ENCODE measurements around the gene GPR45.

Gene GPR45

GRCh38 chr2:105255979-105256378, 14.4 kb downstream of the GPR45 start:
- no peak for DNase-seq

GRCh38 chr2:105256431-105257047, 15.0 kb downstream of the GPR45 start:
- DNase-seq, result no peak

- no peak for DNase-seq
Measured at GRCh38 chr2:105257981-105258380, 16.4 kb downstream of the GPR45 start.

GRCh38 chr2:105258835-105259350, 17.4 kb downstream of the GPR45 start:
- no peak for DNase-seq

GRCh38 chr2:105261061-105261460, 19.5 kb downstream of the GPR45 start:
- DNase-seq, result no peak

GRCh38 chr2:105262651-105263091, 21.1 kb downstream of the GPR45 start:
- DNase-seq, result no peak

- no peak for DNase-seq
Measured at GRCh38 chr2:105269426-105269825, 27.9 kb downstream of the GPR45 start.

GRCh38 chr2:105271393-105272045, 30.0 kb downstream of the GPR45 start:
- DNase-seq, result no peak

GRCh38 chr2:105272176-105272575, 30.6 kb downstream of the GPR45 start:
- no peak for DNase-seq

GRCh38 chr2:105274046-105274445, 32.5 kb downstream of the GPR45 start:
- DNase-seq, result no peak

GRCh38 chr2:105278654-105279053, 37.1 kb downstream of the GPR45 start:
- no peak for DNase-seq

GRCh38 chr2:105279126-105279525, 37.6 kb downstream of the GPR45 start:
- DNase-seq, result no peak

GRCh38 chr2:105280281-105280680, 38.7 kb downstream of the GPR45 start:
- DNase-seq, result no peak

- no peak for DNase-seq
Measured at GRCh38 chr2:105283532-105283931, 42.0 kb downstream of the GPR45 start.

GRCh38 chr2:105287692-105288091, 46.1 kb downstream of the GPR45 start:
- no peak for DNase-seq

GRCh38 chr2:105288133-105288532, 46.6 kb downstream of the GPR45 start:
- DNase-seq, result no peak

- DNase-seq, result no peak
Measured at GRCh38 chr2:105290981-105291660, 49.6 kb downstream of the GPR45 start.

- DNase-seq, result no peak
Measured at GRCh38 chr2:105291981-105292380, 50.4 kb downstream of the GPR45 start.
